Common myeloid progenitor, CD34-positive (primary cell): ENCODE measurements around the gene KLK15. TPM values are rescaled to one million over a fixed set of nuclear protein-coding genes. Genes with fewer than 3 reads are reported as not detected.

Experiments used
- CTCF ChIA-PET: fragments of 350-600 bp; sonication (Branson Sonifier 250); formaldehyde crosslinking; loops from one replicate; lab custom pipeline; 2021; ENCODE audit warnings: antibody characterized with exemption; lab: Charles Lee
- POLR2A ChIA-PET: fragments of 350-600 bp; sonication (Branson Sonifier 250); formaldehyde crosslinking; loops from one replicate; lab custom pipeline; 2021; ENCODE audit warnings: antibody characterized with exemption; lab: Charles Lee
- DNase-seq, 3 donors: peaks; one replicate each; pipeline versions ENCODE4 v3.0.0 to v3.0.0-alpha.2; 2013
- H3K27ac ChIP-seq, 2 experiments: 1 replicate in 1 of 2; 2 replicates in 1 of 2; pipeline ENCODE4 v1.7.0; 2013; ENCODE audit warnings: inconsistent platforms in 2 of 2, low read length in 2 of 2, mild to moderate bottlenecking in 2 of 2, low read depth in 1 of 2, moderate library complexity in 1 of 2; ENCODE audit not compliant: severe bottlenecking in 2 of 2, insufficient read depth in 1 of 2, poor library complexity in 1 of 2
- H3K27me3 ChIP-seq, 5 experiments: replicated peaks in 2 of 5; 1 replicate in 3 of 5; 2 replicates in 2 of 5; pipeline versions ENCODE4 v1.6.1 to v1.7.0; 2013; ENCODE audit warnings: low read length in 4 of 5, mild to moderate bottlenecking in 2 of 5, moderate library complexity in 2 of 5, inconsistent platforms in 1 of 5; ENCODE audit not compliant: insufficient read depth in 5 of 5, control insufficient read depth in 4 of 5
- H3K36me3 ChIP-seq, 4 experiments: 1 replicate in 2 of 4; 2 replicates in 2 of 4; pipeline versions ENCODE4 v1.6.1 to v1.7.0; 2013; ENCODE audit warnings: low read length in 3 of 4, control low read depth in 1 of 4, mild to moderate bottlenecking in 1 of 4; ENCODE audit not compliant: control insufficient read depth in 4 of 4, insufficient read depth in 4 of 4
- H3K4me1 ChIP-seq, 4 experiments: 1 replicate in 3 of 4; 2 replicates in 1 of 4; pipeline versions ENCODE4 v1.6.1 to v1.7.1; 2013; ENCODE audit warnings: low read length in 3 of 4, mild to moderate bottlenecking in 3 of 4, control low read depth in 1 of 4, inconsistent platforms in 1 of 4, moderate library complexity in 1 of 4; ENCODE audit not compliant: control insufficient read depth in 4 of 4, insufficient read depth in 4 of 4; ENCODE audit errors: control extremely low read depth in 1 of 4
- H3K4me3 ChIP-seq, 7 experiments: 1 replicate in 4 of 7; 2 replicates in 3 of 7; pipeline versions ENCODE4 v1.5.1 to v1.7.0; 2013; ENCODE audit warnings: mild to moderate bottlenecking in 7 of 7, low read length in 6 of 7, moderate library complexity in 6 of 7, inconsistent platforms in 2 of 7, low read depth in 2 of 7, control low read depth in 1 of 7; ENCODE audit not compliant: insufficient read depth in 4 of 7, control insufficient read depth in 1 of 7; ENCODE audit errors: extremely low read depth in 1 of 7
- H3K9me3 ChIP-seq, 5 experiments: 1 replicate in 4 of 5; 2 replicates in 1 of 5; pipeline versions ENCODE4 v1.6.1 to v1.7.1; 2013; ENCODE audit warnings: low read length in 4 of 5, mild to moderate bottlenecking in 2 of 5, inconsistent platforms in 1 of 5, low read depth in 1 of 5, moderate library complexity in 1 of 5; ENCODE audit not compliant: control insufficient read depth in 4 of 5, insufficient read depth in 2 of 5; ENCODE audit errors: control extremely low read depth in 1 of 5
- WGBS: methylation state at CpG from one replicate; pipeline ENCODE4 v1.1.5; 2013; ENCODE audit not compliant: insufficient coverage; 5-methylcytosine and 5-hydroxymethylcytosine counted together
- polyA plus RNA-seq: library from polyadenylated mRNA; unstranded; fragments of 120-200 nt; gene quantifications from one replicate; pipeline ENCODE4 v1.2.1, GENCODE V29; 2013

Gene KLK15, protein sequence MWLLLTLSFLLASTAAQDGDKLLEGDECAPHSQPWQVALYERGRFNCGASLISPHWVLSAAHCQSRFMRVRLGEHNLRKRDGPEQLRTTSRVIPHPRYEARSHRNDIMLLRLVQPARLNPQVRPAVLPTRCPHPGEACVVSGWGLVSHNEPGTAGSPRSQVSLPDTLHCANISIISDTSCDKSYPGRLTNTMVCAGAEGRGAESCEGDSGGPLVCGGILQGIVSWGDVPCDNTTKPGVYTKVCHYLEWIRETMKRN
- not detected for polyA plus RNA-seq

DNA sequence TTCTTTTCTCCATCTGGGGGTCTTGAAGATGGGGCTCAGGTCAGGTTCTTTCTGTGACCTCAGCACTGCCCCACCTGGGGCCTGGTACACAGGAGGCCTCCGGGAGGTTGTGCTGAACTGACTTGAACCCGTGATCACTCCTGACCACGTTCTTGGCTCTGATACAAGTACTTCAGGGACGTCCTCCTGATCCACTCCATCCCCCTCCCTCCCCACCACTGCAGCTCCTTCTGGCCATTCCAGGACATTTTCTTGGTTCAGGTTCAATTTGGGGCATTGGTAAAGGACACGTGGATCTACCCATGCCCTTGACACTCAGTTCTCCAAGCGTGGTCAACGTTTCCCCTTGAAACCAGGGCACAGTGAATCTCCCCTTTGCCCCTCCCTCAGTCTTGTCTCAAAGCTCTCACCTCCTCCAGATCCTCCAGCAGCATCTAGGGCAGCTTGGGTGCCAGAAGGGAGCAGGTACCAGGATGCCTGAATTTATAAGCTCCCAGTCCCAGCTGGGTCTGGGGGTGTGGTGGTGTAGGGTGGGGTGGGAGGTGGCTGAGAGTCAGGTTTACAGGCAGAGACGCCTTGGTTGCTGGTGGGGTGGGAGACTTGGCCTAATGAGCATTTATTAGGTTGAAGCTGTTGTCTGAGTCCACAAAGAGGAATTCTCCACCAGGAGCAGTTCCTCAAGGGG is at the start of gene KLK15:
TSS of gene KLK15 (minus strand) at position 458 of the 685 bp plus-strand sequence. CDS start 2,082 bp downstream, outside the sequence.
- 66% methylated on average over 6 of the region's 8 CpGs for WGBS
- no peak within 1 kb of the TSS for H3K27ac ChIP-seq
- CTCF ChIA-PET: no interaction called here
- H3K27me3 ChIP-seq: peaks cover 12 to 74% (median 23%) of the 10 kb centered on the region in 5 experiments
- H3K4me3 ChIP-seq: no peak within 1 kb of the TSS
- H3K4me1 ChIP-seq: peaks cover 0 to 12% (median 10%) of the 10 kb centered on the region in 4 experiments
- no peak for DNase-seq
- no peaks in the 10 kb centered on the region for H3K36me3 ChIP-seq
- POLR2A ChIA-PET: no interaction called here
- H3K9me3 ChIP-seq: no peaks in the 10 kb centered on the region

DNA sequence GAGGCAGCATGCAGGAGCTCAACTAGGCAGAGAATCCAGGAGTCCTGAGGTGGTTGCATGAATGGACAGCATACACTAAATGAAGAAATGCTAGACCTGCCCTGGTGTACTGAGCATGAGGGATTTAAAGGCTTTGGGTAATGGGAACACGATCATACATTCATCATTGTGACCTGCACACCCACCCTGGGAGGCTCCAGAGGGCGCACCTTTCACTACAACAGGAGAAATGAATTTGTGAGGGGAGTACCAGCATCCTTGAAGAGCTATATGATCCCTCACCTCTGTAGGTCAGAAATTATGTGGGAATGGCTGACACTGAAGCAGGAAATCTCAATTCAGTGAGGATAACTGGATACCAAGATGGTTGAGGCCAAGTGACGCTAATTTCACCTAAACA is 48.8 kb upstream of the KLK15 start:
- CTCF ChIA-PET: no interaction called here
- H3K27me3 ChIP-seq: peaks cover 0 to 46% (median 8%) of the 10 kb centered on the region in 5 experiments

GRCh38 chr19:50880241-50880640 is 46.9 kb upstream of the KLK15 start:
- DNase-seq: no peak
- WGBS: 86% methylated on average over 5 of the region's 5 CpGs
- H3K27me3 ChIP-seq: peaks cover 0 to 62% (median 6%) of the 10 kb centered on the region in 5 experiments
- ChIA-PET CTCF (no interaction called here), POLR2A (no interaction called here)
- no peaks in the 10 kb centered on the region for H3K9me3 ChIP-seq
- no peaks in the 10 kb centered on the region for H3K4me1 ChIP-seq
- H3K36me3 ChIP-seq: no peaks in the 10 kb centered on the region
- no peak overlapping the region for H3K4me3 ChIP-seq
- H3K27ac ChIP-seq: no peak overlapping the region

More for the DNA sequence above, 48.8 kb upstream of the KLK15 start:
- H3K9me3 ChIP-seq: no peaks in the 10 kb centered on the region
- POLR2A ChIA-PET: interaction anchor here (0.6 kb wide), 1 partner anchor 356 kb away, joined by 3 read pairs; no protein-coding TSS in a partner anchor
- H3K4me1 ChIP-seq: no peaks in the 10 kb centered on the region
- WGBS: 70% methylated on average over 3 of the region's 3 CpGs
- DNase-seq: no peak
- no peaks in the 10 kb centered on the region for H3K36me3 ChIP-seq
- H3K27ac ChIP-seq: no peak overlapping the region
- no peak overlapping the region for H3K4me3 ChIP-seq

- Histone ChIP-seq H3K36me3 (no peaks in the 10 kb centered on the region), H3K4me3 (no peak overlapping the region), H3K4me1 (no peaks in the 10 kb centered on the region), H3K9me3 (no peaks in the 10 kb centered on the region), H3K27me3 (peaks cover 0 to 70% (median 8%) of the 10 kb centered on the region in 5 experiments), H3K27ac (no peak overlapping the region)
- ChIA-PET CTCF (no interaction called here), POLR2A (no interaction called here)
- WGBS: 85% methylated on average over 3 of the region's 5 CpGs
- no peak for DNase-seq
These were observed 45.5 kb upstream of the KLK15 start for GRCh38 chr19:50878851-50879250.

GRCh38 chr19:50877338-50877737 is 44.0 kb upstream of the KLK15 start:
- ChIA-PET CTCF (no interaction called here), POLR2A (no interaction called here)
- no peaks in the 10 kb centered on the region for H3K4me1 ChIP-seq
- H3K4me3 ChIP-seq: no peak overlapping the region
- H3K27ac ChIP-seq: no peak overlapping the region
- no peak for DNase-seq
- 41% methylated on average over 8 of the region's 8 CpGs for WGBS
- H3K9me3 ChIP-seq: no peaks in the 10 kb centered on the region
- H3K36me3 ChIP-seq: no peaks in the 10 kb centered on the region
- peaks cover 0 to 79% (median 10%) of the 10 kb centered on the region in 5 experiments for H3K27me3 ChIP-seq

DNA sequence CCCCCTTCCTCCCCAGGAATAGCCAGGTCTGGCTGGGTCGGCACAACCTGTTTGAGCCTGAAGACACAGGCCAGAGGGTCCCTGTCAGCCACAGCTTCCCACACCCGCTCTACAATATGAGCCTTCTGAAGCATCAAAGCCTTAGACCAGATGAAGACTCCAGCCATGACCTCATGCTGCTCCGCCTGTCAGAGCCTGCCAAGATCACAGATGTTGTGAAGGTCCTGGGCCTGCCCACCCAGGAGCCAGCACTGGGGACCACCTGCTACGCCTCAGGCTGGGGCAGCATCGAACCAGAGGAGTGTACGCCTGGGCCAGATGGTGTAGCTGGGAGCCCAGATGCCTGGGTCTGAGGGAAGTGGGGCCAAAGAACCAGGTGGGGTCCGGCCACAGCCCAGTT is 43.1 kb upstream of the KLK15 start:
- ChIA-PET CTCF (no interaction called here), POLR2A (no interaction called here)
- no peak for DNase-seq
- Histone ChIP-seq H3K27ac (no peak overlapping the region), H3K4me3 (no peak overlapping the region), H3K9me3 (no peaks in the 10 kb centered on the region), H3K4me1 (no peaks in the 10 kb centered on the region), H3K36me3 (no peaks in the 10 kb centered on the region), H3K27me3 (peaks cover 0 to 75% (median 9%) of the 10 kb centered on the region in 5 experiments)
- 92% methylated on average over 7 of the region's 7 CpGs for WGBS

GRCh38 chr19:50875795-50876422 is 42.5 kb upstream of the KLK15 start:
- ChIA-PET CTCF (no interaction called here), POLR2A (interaction anchor here (0.6 kb wide), 1 partner anchor 84 kb away, joined by 3 read pairs; no protein-coding TSS in a partner anchor)
- H3K27ac ChIP-seq: no peak overlapping the region
- no peak overlapping the region for H3K4me3 ChIP-seq
- 47% methylated on average over 5 of the region's 9 CpGs for WGBS
- H3K36me3 ChIP-seq: no peaks in the 10 kb centered on the region
- peaks cover 2 to 78% (median 9%) of the 10 kb centered on the region in 5 experiments for H3K27me3 ChIP-seq
- H3K4me1 ChIP-seq: no peaks in the 10 kb centered on the region
- DNase-seq: no peak
- H3K9me3 ChIP-seq: no peaks in the 10 kb centered on the region
